Astrocyte (in vitro differentiated cells and primary cell): Measurements from ENCODE around the gene CBLIF. TPM values are rescaled to one million over a fixed set of nuclear protein-coding genes. Genes with fewer than 3 reads are reported as not detected.

ENCODE experiments used
- DNase-seq: peaks from one replicate; pipeline ENCODE4 v3.0.0-alpha.2; 2010; ENCODE audit warnings: low read depth
- FAIRE-seq: peaks from 2 replicates; lab custom pipeline; 2011; peaks lifted over from hg19 to GRCh38; lab: Jason Lieb, UNC
- H2AFZ ChIP-seq: 2 replicates; pipeline ENCODE4 v1.6.0; 2012; ENCODE audit warnings: low read depth, low read length, inconsistent platforms
- H3K27ac ChIP-seq: 2 replicates; pipeline ENCODE4 v1.5.1; 2011; ENCODE audit warnings: low read depth, low read length, inconsistent platforms
- H3K27me3 ChIP-seq: 2 replicates; pipeline ENCODE4 v1.6.0; 2011; ENCODE audit warnings: low read length, inconsistent platforms; ENCODE audit not compliant: insufficient read depth
- H3K36me3 ChIP-seq: 2 replicates; pipeline ENCODE4 v1.5.1; 2011; ENCODE audit warnings: low read length, inconsistent platforms; ENCODE audit not compliant: insufficient read depth
- H3K4me1 ChIP-seq: 2 replicates; pipeline ENCODE4 v1.5.1; 2011; ENCODE audit warnings: low read length, inconsistent platforms; ENCODE audit not compliant: insufficient read depth
- H3K4me2 ChIP-seq: 2 replicates; pipeline ENCODE4 v1.6.0; 2012; ENCODE audit warnings: low read length, inconsistent platforms
- H3K4me3 ChIP-seq: 2 replicates; pipeline ENCODE4 v1.5.1; 2011; ENCODE audit warnings: low read depth, mild to moderate bottlenecking, low read length, inconsistent platforms; ENCODE audit not compliant: insufficient read depth
- H3K79me2 ChIP-seq: 2 replicates; pipeline ENCODE4 v1.6.0; 2012; ENCODE audit warnings: mild to moderate bottlenecking, low read length, inconsistent platforms; ENCODE audit not compliant: insufficient read depth
- H3K9ac ChIP-seq: 2 replicates; pipeline ENCODE4 v1.6.0; 2012; ENCODE audit warnings: mild to moderate bottlenecking, low read length, inconsistent platforms
- H3K9me3 ChIP-seq: 2 replicates; pipeline ENCODE4 v1.5.1; 2012; ENCODE audit warnings: low read depth, mild to moderate bottlenecking, low read length, inconsistent platforms; ENCODE audit not compliant: insufficient read depth
- H4K20me1 ChIP-seq: 2 replicates; pipeline ENCODE4 v1.6.0; 2012; ENCODE audit warnings: low read length, inconsistent platforms; ENCODE audit not compliant: insufficient read depth
- H3K27ac Mint-ChIP-seq: one replicate; pipeline ENCODE4 v1.8.0; 2021; ENCODE audit warnings: mild to moderate bottlenecking, mixed read lengths; ENCODE audit not compliant: unreplicated experiment
- H3K27me3 Mint-ChIP-seq: one replicate; pipeline ENCODE4 v1.8.0; 2021; ENCODE audit warnings: low read depth, mixed read lengths; ENCODE audit not compliant: unreplicated experiment
- H3K36me3 Mint-ChIP-seq: one replicate; pipeline ENCODE4 v1.8.0; 2021; ENCODE audit warnings: low read depth, mixed read lengths; ENCODE audit not compliant: unreplicated experiment
- H3K4me1 Mint-ChIP-seq: one replicate; pipeline ENCODE4 v1.8.0; 2021; ENCODE audit warnings: low read depth, mixed read lengths; ENCODE audit not compliant: unreplicated experiment
- H3K4me3 Mint-ChIP-seq: one replicate; pipeline ENCODE4 v1.8.0; 2021; ENCODE audit warnings: mild to moderate bottlenecking, moderate library complexity, mixed read lengths; ENCODE audit not compliant: unreplicated experiment
- H3K9me3 Mint-ChIP-seq: one replicate; pipeline ENCODE4 v1.8.0; 2021; ENCODE audit warnings: mild to moderate bottlenecking, mixed read lengths; ENCODE audit not compliant: unreplicated experiment
- EZH2 ChIP-seq: IDR thresholded peaks from 2 replicates; pipeline ENCODE4 v1.6.1; 2012; ENCODE audit warnings: mild to moderate bottlenecking, low read length, inconsistent platforms; ENCODE audit not compliant: insufficient read depth
- total RNA-seq: library from RNA; stranded (reverse); gene quantifications from 2 replicates; pipeline ENCODE4 v1.2.1, GENCODE V29; 2021
- TF ChIP-seq, protein P1 (sequence below): IDR thresholded peaks from 2 replicates; pipeline ENCODE4 v1.5.1; 2011; ENCODE audit warnings: low read depth, mild to moderate bottlenecking, inconsistent platforms, low read length, moderate library complexity; ENCODE audit not compliant: insufficient read depth

The CBLIF gene
- total RNA-seq, 1 donor from 2014 or later, result not detected

- H3K4me3 ChIP-seq, result no peak overlapping the region
- H3K4me2 ChIP-seq, result no peak overlapping the region
- H3K9ac ChIP-seq, result no peak overlapping the region
- no peak for TF ChIP-seq EZH2
- TF ChIP-seq, protein P1, sequence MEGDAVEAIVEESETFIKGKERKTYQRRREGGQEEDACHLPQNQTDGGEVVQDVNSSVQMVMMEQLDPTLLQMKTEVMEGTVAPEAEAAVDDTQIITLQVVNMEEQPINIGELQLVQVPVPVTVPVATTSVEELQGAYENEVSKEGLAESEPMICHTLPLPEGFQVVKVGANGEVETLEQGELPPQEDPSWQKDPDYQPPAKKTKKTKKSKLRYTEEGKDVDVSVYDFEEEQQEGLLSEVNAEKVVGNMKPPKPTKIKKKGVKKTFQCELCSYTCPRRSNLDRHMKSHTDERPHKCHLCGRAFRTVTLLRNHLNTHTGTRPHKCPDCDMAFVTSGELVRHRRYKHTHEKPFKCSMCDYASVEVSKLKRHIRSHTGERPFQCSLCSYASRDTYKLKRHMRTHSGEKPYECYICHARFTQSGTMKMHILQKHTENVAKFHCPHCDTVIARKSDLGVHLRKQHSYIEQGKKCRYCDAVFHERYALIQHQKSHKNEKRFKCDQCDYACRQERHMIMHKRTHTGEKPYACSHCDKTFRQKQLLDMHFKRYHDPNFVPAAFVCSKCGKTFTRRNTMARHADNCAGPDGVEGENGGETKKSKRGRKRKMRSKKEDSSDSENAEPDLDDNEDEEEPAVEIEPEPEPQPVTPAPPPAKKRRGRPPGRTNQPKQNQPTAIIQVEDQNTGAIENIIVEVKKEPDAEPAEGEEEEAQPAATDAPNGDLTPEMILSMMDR, result no peak
- no peaks in the 10 kb centered on the region for H3K27me3 ChIP-seq
- Mint-ChIP-seq H3K9me3 (peaks cover 3% of the 10 kb centered on the region), H3K27me3 (no peaks in the 10 kb centered on the region), H3K4me1 (no peaks in the 10 kb centered on the region), H3K36me3 (no peaks in the 10 kb centered on the region), H3K4me3 (no peak overlapping the region), H3K27ac (no peak overlapping the region)
- FAIRE-seq (no peak), DNase-seq (no peak)
- H3K36me3 ChIP-seq, result no peaks in the 10 kb centered on the region
- H3K4me1 ChIP-seq, result no peaks in the 10 kb centered on the region
- no peak overlapping the region for H2AFZ ChIP-seq
- no peaks in the 10 kb centered on the region for H3K79me2 ChIP-seq
- H3K9me3 ChIP-seq, result no peaks in the 10 kb centered on the region
- H3K27ac ChIP-seq, result no peak overlapping the region
- H4K20me1 ChIP-seq, result no peaks in the 10 kb centered on the region
Observed at GRCh38 chr11:59872076-59872475, 26.8 kb upstream of the CBLIF start.

GRCh38 chr11:59867946-59868345 is 22.6 kb upstream of the CBLIF start:
- H3K4me2 ChIP-seq, result no peak overlapping the region
- H3K9me3 ChIP-seq, result no peaks in the 10 kb centered on the region
- H3K79me2 ChIP-seq, result no peaks in the 10 kb centered on the region
- no peaks in the 10 kb centered on the region for H3K36me3 Mint-ChIP-seq
- no peak overlapping the region for H3K4me3 Mint-ChIP-seq
- H2AFZ ChIP-seq, result no peak overlapping the region
- TF ChIP-seq EZH2, result no peak
- TF ChIP-seq, protein P1, result no peak
- no peaks in the 10 kb centered on the region for H3K36me3 ChIP-seq
- DNase-seq (no peak), FAIRE-seq (no peak)
- no peak overlapping the region for H3K9ac ChIP-seq
- peaks cover 3% of the 10 kb centered on the region for H3K9me3 Mint-ChIP-seq
- no peak overlapping the region for H3K27ac ChIP-seq
- H3K4me1 ChIP-seq, result no peaks in the 10 kb centered on the region
- H3K27me3 Mint-ChIP-seq, result no peaks in the 10 kb centered on the region
- peaks cover 9% of the 10 kb centered on the region for H3K4me1 Mint-ChIP-seq
- H3K4me3 ChIP-seq, result no peak overlapping the region
- no peaks in the 10 kb centered on the region for H4K20me1 ChIP-seq
- no peaks in the 10 kb centered on the region for H3K27me3 ChIP-seq
- H3K27ac Mint-ChIP-seq, result no peak overlapping the region

DNA sequence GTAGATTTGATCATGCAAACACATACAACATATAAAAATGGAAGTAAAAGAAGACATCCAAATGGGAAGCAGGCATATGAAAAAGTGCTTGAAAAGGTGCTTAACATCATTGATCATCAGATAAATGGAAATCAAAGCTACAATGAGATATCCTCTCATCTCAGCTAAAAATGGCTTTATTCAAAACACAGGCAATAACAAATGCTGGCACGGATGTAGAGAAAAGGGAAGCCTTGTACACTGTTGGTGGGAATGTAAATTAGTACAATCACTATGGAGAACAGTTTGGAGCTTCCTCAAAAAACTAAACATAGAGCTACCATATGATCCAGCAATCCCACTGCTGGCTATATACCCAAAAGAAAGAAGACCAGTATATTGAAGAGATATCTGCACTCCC is 21.5 kb upstream of the CBLIF start:
- DNase-seq (no peak), FAIRE-seq (no peak)
- H3K4me2 ChIP-seq, result no peak overlapping the region
- no peaks in the 10 kb centered on the region for H3K79me2 ChIP-seq
- no peaks in the 10 kb centered on the region for H3K36me3 ChIP-seq
- no peaks in the 10 kb centered on the region for H3K4me1 ChIP-seq
- H4K20me1 ChIP-seq, result no peaks in the 10 kb centered on the region
- H3K4me3 ChIP-seq, result no peak overlapping the region
- no peaks in the 10 kb centered on the region for H3K27me3 ChIP-seq
- Mint-ChIP-seq H3K9me3 (peaks cover 3% of the 10 kb centered on the region), H3K36me3 (no peaks in the 10 kb centered on the region), H3K27ac (no peak overlapping the region), H3K4me1 (peaks cover 9% of the 10 kb centered on the region), H3K4me3 (no peak overlapping the region), H3K27me3 (no peaks in the 10 kb centered on the region)
- H3K9me3 ChIP-seq, result no peaks in the 10 kb centered on the region
- no peak for TF ChIP-seq EZH2
- TF ChIP-seq, protein P1, result no peak
- no peak overlapping the region for H3K27ac ChIP-seq
- no peak overlapping the region for H3K9ac ChIP-seq
- no peak overlapping the region for H2AFZ ChIP-seq
